HEK293 (cell line): ENCODE data around the gene CDKAL1.

Experiments
- CTCF ChIA-PET: fragments of 350-600 bp; formaldehyde crosslinking; extraction: SDS; loops from one replicate; lab custom pipeline; 2021; ENCODE audit warnings: antibody characterized with exemption; lab: Yijun Ruan, JAX
- POLR2A ChIA-PET: fragments of 300-600 bp; formaldehyde crosslinking; extraction: SDS; loops from one replicate; lab custom pipeline; 2020; ENCODE audit warnings: antibody characterized with exemption, inconsistent platforms; lab: Yijun Ruan, JAX
- H3K27ac ChIP-seq: fragments of 200-500 bp; sonication (Bioruptor generic); 2 replicates; pipeline ENCODE4 v1.5.1; 2014; ENCODE audit warnings: low read depth, low read length, control low read depth, inconsistent platforms; ENCODE audit errors: extremely low read depth
- H3K36me3 ChIP-seq, 2 experiments: fragments of 200-500 bp in 1 of 2; sonication (Bioruptor generic) in 1 of 2; 1 replicate in 1 of 2; 2 replicates in 1 of 2; pipeline ENCODE4 v1.5.1; 2014 to 2017; ENCODE audit warnings: inconsistent platforms in 2 of 2, low read length in 2 of 2; ENCODE audit not compliant: control insufficient read depth in 2 of 2, insufficient read depth in 1 of 2
- H3K4me1 ChIP-seq: fragments of 200-500 bp; sonication (Bioruptor generic); 2 replicates; pipeline ENCODE4 v1.5.1; 2014; ENCODE audit warnings: mild to moderate bottlenecking, low read length, inconsistent platforms; ENCODE audit not compliant: control insufficient read depth, insufficient read depth
- H3K4me3 ChIP-seq: 2 replicates; pipeline ENCODE4 v1.5.1; 2011; ENCODE audit warnings: low read depth, mild to moderate bottlenecking, control low read depth, low read length, moderate library complexity
- H3K9me3 ChIP-seq: fragments of 200-500 bp; sonication (Bioruptor generic); 2 replicates; pipeline ENCODE4 v1.5.1; 2014; ENCODE audit warnings: low read depth, low read length, inconsistent platforms; ENCODE audit not compliant: control insufficient read depth, insufficient read depth
- BCL11B ChIP-seq: fragments of 450-650 bp; formaldehyde crosslinking; IDR thresholded peaks from 2 replicates; pipeline ENCODE4 v1.5.1; 2016; ENCODE audit warnings: low read depth, missing biosample characterization, missing genetic modification characterization
- ELK4 ChIP-seq: IDR thresholded peaks from 2 replicates; pipeline ENCODE4 v1.6.1; 2011; ENCODE audit warnings: mild to moderate bottlenecking, low read depth, low read length, borderline replicate concordance
- GLI2 ChIP-seq: fragments of 450-650 bp; formaldehyde crosslinking; IDR thresholded peaks from 2 replicates; pipeline ENCODE4; 2017; ENCODE audit warnings: missing biosample characterization, missing genetic modification characterization, low read depth, borderline replicate concordance
- HIC1 ChIP-seq: fragments of 450-650 bp; formaldehyde crosslinking; IDR thresholded peaks from 2 replicates; pipeline ENCODE4 v1.5.1; 2016; ENCODE audit warnings: missing biosample characterization, missing genetic modification characterization
- KLF10 ChIP-seq: fragments of 450-650 bp; IDR thresholded peaks from 2 replicates; pipeline ENCODE4 v1.5.1; 2018; ENCODE audit warnings: missing biosample characterization, mild to moderate bottlenecking, missing genetic modification characterization
- PATZ1 ChIP-seq: fragments of 450-650 bp; formaldehyde crosslinking; IDR thresholded peaks from 2 replicates; pipeline ENCODE4 v1.5.1; 2016; ENCODE audit warnings: missing biosample characterization, missing genetic modification characterization
- PBX3 ChIP-seq: sonication (generic); formaldehyde crosslinking; IDR thresholded peaks from 2 replicates; pipeline ENCODE4 v1.8.1; 2022; ENCODE audit warnings: mild to moderate bottlenecking, moderate library complexity, missing genetic modification reagents
- RBAK ChIP-seq: fragments of 450-650 bp; formaldehyde crosslinking; IDR thresholded peaks from 2 replicates; pipeline ENCODE4 v1.5.1; 2016; ENCODE audit warnings: missing biosample characterization, missing genetic modification characterization
- YY2 ChIP-seq: fragments of 450-650 bp; formaldehyde crosslinking; IDR thresholded peaks from 2 replicates; pipeline ENCODE4 v1.5.1; 2016; ENCODE audit warnings: missing biosample characterization, missing genetic modification characterization
- ZBTB44 ChIP-seq: fragments of 450-650 bp; IDR thresholded peaks from 2 replicates; pipeline ENCODE4 v1.5.1; 2018; ENCODE audit warnings: missing biosample characterization, mild to moderate bottlenecking, missing genetic modification characterization
- ZFP37 ChIP-seq: fragments of 450-650 bp; formaldehyde crosslinking; IDR thresholded peaks from 2 replicates; pipeline ENCODE4 v1.5.1; 2016; ENCODE audit warnings: missing biosample characterization, missing genetic modification characterization
- ZFP41 ChIP-seq: fragments of 450-650 bp; formaldehyde crosslinking; IDR thresholded peaks from 2 replicates; pipeline ENCODE4 v1.5.1; 2016; ENCODE audit warnings: missing biosample characterization, missing genetic modification characterization, borderline replicate concordance
- ZNF112 ChIP-seq: fragments of 450-650 bp; formaldehyde crosslinking; IDR thresholded peaks from 2 replicates; pipeline ENCODE4 v1.5.0; 2017; ENCODE audit warnings: missing biosample characterization, missing genetic modification characterization
- ZNF175 ChIP-seq: fragments of 450-650 bp; formaldehyde crosslinking; IDR thresholded peaks from 2 replicates; pipeline ENCODE4 v1.5.1; 2016; ENCODE audit warnings: missing biosample characterization, missing genetic modification characterization
- ZNF335 ChIP-seq: fragments of 450-650 bp; formaldehyde crosslinking; conservative IDR thresholded peaks from 2 replicates; pipeline ENCODE4 v1.5.1; 2016; ENCODE audit warnings: missing biosample characterization, missing genetic modification characterization
- ZNF354C ChIP-seq: fragments of 450-650 bp; formaldehyde crosslinking; IDR thresholded peaks from 2 replicates; pipeline ENCODE4 v1.5.1; 2016; ENCODE audit warnings: missing biosample characterization, missing genetic modification characterization, low read depth, borderline replicate concordance
- ZNF449 ChIP-seq: fragments of 450-650 bp; formaldehyde crosslinking; IDR thresholded peaks from 2 replicates; pipeline ENCODE4 v1.5.1; 2017; ENCODE audit warnings: missing biosample characterization, mild to moderate bottlenecking, missing genetic modification characterization, moderate library complexity
- ZNF48 ChIP-seq: fragments of 450-650 bp; formaldehyde crosslinking; IDR thresholded peaks from 2 replicates; pipeline ENCODE4 v1.5.1; 2016; ENCODE audit warnings: missing biosample characterization, missing genetic modification characterization
- ZNF501 ChIP-seq: fragments of 450-650 bp; formaldehyde crosslinking; IDR thresholded peaks from 2 replicates; pipeline ENCODE4 v1.5.1; 2016; ENCODE audit warnings: missing biosample characterization, missing genetic modification characterization
- ZNF555 ChIP-seq: fragments of 450-650 bp; formaldehyde crosslinking; conservative IDR thresholded peaks from 2 replicates; pipeline ENCODE4 v1.5.1; 2017; ENCODE audit warnings: missing biosample characterization, mild to moderate bottlenecking, missing genetic modification characterization, inconsistent platforms
- ZNF624 ChIP-seq: fragments of 450-650 bp; formaldehyde crosslinking; IDR thresholded peaks from 2 replicates; pipeline ENCODE4 v1.5.1; 2017; ENCODE audit warnings: missing biosample characterization, missing genetic modification characterization
- ZNF626 ChIP-seq: fragments of 450-650 bp; sonication (Bioruptor Pico); formaldehyde crosslinking; IDR thresholded peaks from 2 replicates; pipeline ENCODE4 v1.5.1; 2018; ENCODE audit warnings: missing biosample characterization, missing genetic modification characterization, inconsistent platforms
- ZNF768 ChIP-seq: fragments of 450-650 bp; formaldehyde crosslinking; IDR thresholded peaks from 2 replicates; pipeline ENCODE4 v1.5.1; 2018; ENCODE audit warnings: missing biosample characterization, mild to moderate bottlenecking, missing genetic modification characterization

Gene CDKAL1

GRCh38 chr6:21033575-21034026 lies 499.3 kb downstream of the CDKAL1 start (continued):
- no peak for TF ChIP-seq ZNF501 (tag by site-specific recombination)
- no peak for TF ChIP-seq ELK4
- TF ChIP-seq ZNF112 = no peak
- TF ChIP-seq ZBTB44 (tag by site-specific recombination) = no peak
- TF ChIP-seq GLI2 (tag by site-specific recombination) = no peak
- TF ChIP-seq ZNF175 (tag by site-specific recombination) = no peak
- no peak for TF ChIP-seq ZFP37 (tag by site-specific recombination)
- no peak for TF ChIP-seq ZNF335
- no peak for TF ChIP-seq KLF10 (tag by site-specific recombination)
- TF ChIP-seq ZNF555 (tag by site-specific recombination) = no peak
- TF ChIP-seq PATZ1 (tag by site-specific recombination) = no peak
- TF ChIP-seq ZNF768 (tag by site-specific recombination) = no peak

- no peaks in the 10 kb centered on the region for H3K9me3 ChIP-seq
- H3K27ac ChIP-seq = no peak overlapping the region
- CTCF ChIA-PET = interaction anchor here (0.6 to 1.1 kb wide), 2 partner anchors 53 to 681 kb away, joined by 3 read pairs; no protein-coding TSS in a partner anchor
- no peak for TF ChIP-seq ZNF48 (tag by site-specific recombination)
- TF ChIP-seq HIC1 = no peak
- TF ChIP-seq PBX3 (CRISPR knock-in tag) = no peak
- TF ChIP-seq ZNF626 (tag by site-specific recombination) = no peak
- no peak for TF ChIP-seq ZNF175 (tag by site-specific recombination)
- TF ChIP-seq ZNF449 (tag by site-specific recombination) = no peak
- no peak for TF ChIP-seq ZNF354C (tag by site-specific recombination)
- TF ChIP-seq RBAK = no peak
- TF ChIP-seq ZFP41 (tag by site-specific recombination) = no peak
- no peak for TF ChIP-seq BCL11B
- no peak for TF ChIP-seq YY2
- TF ChIP-seq ZNF624 (tag by site-specific recombination) = no peak
- TF ChIP-seq, all 188 proteins: peak for 0
- Histone ChIP-seq H3K4me1 (no peaks in the 10 kb centered on the region), H3K36me3 (no peaks in the 10 kb centered on the region), H3K4me3 (no peak overlapping the region)
- POLR2A ChIA-PET = no interaction called here
Measured at GRCh38 chr6:21034345-21034744, 500.1 kb downstream of the CDKAL1 start.
